Ascending aorta (tissue), 2 donors: ENCODE data around the gene FBXO36. TPM values are rescaled to one million over a fixed set of nuclear protein-coding genes. Genes with fewer than 3 reads are reported as not detected.
"Not testable (repeated sequence)": the region's sequence is repeated elsewhere in the genome, so short reads cannot be mapped to it uniquely, and the experiment has no call there.

Source experiments
- DNase-seq, 2 donors: peaks; one replicate each; pipeline ENCODE4 v3.0.0-alpha.2; 2019; ENCODE audit warnings: low spot score in 2 of 2
- H3K27ac ChIP-seq, 2 donors: fragments of 200-600 bp; sonication (generic); one replicate each; pipeline ENCODE4 v1.5.1; 2016 to 2017; ENCODE audit warnings: mild to moderate bottlenecking in 1 of 2
- H3K27me3 ChIP-seq: fragments of 200-600 bp; sonication (generic); one replicate; pipeline ENCODE4 v1.5.1; 2017
- H3K36me3 ChIP-seq, 2 donors: fragments of 200-600 bp; sonication (generic); one replicate each; pipeline ENCODE4 v1.5.1; 2016
- H3K4me1 ChIP-seq, 2 donors: fragments of 200-600 bp; sonication (generic); one replicate each; pipeline ENCODE4 v1.5.1; 2016 to 2017; ENCODE audit warnings: mild to moderate bottlenecking in 1 of 2
- H3K4me3 ChIP-seq, 2 donors: fragments of 200-600 bp; sonication (generic); one replicate each; pipeline ENCODE4 v1.5.1; 2016 to 2017; ENCODE audit warnings: mild to moderate bottlenecking in 1 of 2
- H3K9me3 ChIP-seq, 2 donors: fragments of 200-600 bp; sonication (generic); one replicate each; pipeline ENCODE4 v1.5.1; 2016
- CTCF ChIP-seq, 3 experiments: fragments of 200-600 bp in 2 of 3; fragments of 450-650 bp in 1 of 3; sonication (generic) in 2 of 3; IDR thresholded peaks; one replicate each; pipeline ENCODE4 v1.5.1; 2016 to 2019; ENCODE audit warnings: antibody characterized with exemption in 3 of 3, mild to moderate bottlenecking in 1 of 3, moderate library complexity in 1 of 3
- intact Hi-C: fragments of 100-400 bp; cut with DNase I; formaldehyde crosslinking; loops from one replicate; pipeline ENCODE4 v1.15.1; 2023
- total RNA-seq: library from RNA; depleted of rRNA; stranded (reverse); fragments of >200 nt; gene quantifications from one replicate; pipeline ENCODE4 v1.1.0, GENCODE V29; 2016

FBXO36 gene
- total RNA-seq, 1 donor from 2014 or later = 1.6 TPM

- no peaks in the 10 kb centered on the region for H3K36me3 ChIP-seq
- no peaks in the 10 kb centered on the region for H3K27me3 ChIP-seq
- TF ChIP-seq CTCF (IDR thresholded peaks at IDR 0.05) = no peak
- intact Hi-C loops = no loop called here
- H3K27ac ChIP-seq = no peak overlapping the region
- no peak for DNase-seq
- H3K9me3 ChIP-seq = no peaks in the 10 kb centered on the region
- no peaks in the 10 kb centered on the region for H3K4me1 ChIP-seq
- H3K4me3 ChIP-seq = no peak overlapping the region
These were observed 33.4 kb downstream of the FBXO36 start for GRCh38 chr2:229955663-229956062.

DNA sequence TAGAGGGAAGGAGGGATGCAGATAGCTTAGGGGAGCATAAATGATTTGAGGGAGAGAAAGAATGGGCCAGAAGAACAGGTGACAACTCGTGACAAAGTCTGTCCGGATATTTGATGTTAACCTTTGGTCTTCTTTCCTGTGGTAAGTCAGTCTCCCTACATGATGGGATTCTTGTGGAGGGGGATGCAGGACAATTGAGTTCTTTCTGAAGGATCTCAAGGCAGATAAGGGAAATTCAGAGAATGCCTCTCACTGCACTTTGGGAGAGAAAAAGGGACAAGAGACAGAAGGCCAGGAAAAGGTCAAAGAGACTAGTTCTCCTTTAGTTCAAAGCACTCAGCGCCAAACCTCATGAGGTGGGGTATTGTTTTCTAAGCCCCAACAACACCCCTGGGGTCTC is 34.2 kb downstream of the FBXO36 start:
- TF ChIP-seq CTCF (IDR thresholded peaks at IDR 0.05) = no peak
- H3K4me3 ChIP-seq = no peak overlapping the region
- no peaks in the 10 kb centered on the region for H3K9me3 ChIP-seq
- intact Hi-C loops = no loop called here
- no peaks in the 10 kb centered on the region for H3K36me3 ChIP-seq
- no peak for DNase-seq
- no peaks in the 10 kb centered on the region for H3K27me3 ChIP-seq
- H3K4me1 ChIP-seq = no peaks in the 10 kb centered on the region
- H3K27ac ChIP-seq = no peak overlapping the region

DNA sequence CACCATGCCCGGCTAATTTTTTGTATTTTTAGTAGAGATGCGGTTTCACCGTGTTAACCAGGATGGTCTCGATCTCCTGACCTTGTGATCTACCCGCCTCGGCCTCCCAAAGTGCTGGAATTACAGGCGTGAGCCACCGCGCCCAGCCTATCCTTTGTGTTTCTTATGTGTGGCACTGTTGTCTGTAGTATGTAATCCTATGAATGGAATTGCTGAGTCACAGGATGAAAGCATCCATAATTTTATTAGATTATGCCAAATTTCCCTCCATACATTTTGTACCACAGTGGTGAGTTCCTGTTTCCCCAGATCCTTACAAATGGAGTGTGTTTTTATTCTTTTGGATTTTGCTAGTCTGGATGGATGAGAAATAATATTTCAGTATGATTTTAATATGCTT is 41.3 kb downstream of the FBXO36 start:
- H3K9me3 ChIP-seq, H3K36me3 ChIP-seq, H3K27me3 ChIP-seq, intact Hi-C loops, H3K27ac ChIP-seq, DNase-seq, H3K4me3 ChIP-seq, H3K4me1 ChIP-seq: not testable (repeated sequence)

- intact Hi-C loops = no loop called here
- Histone ChIP-seq H3K27me3 (no peaks in the 10 kb centered on the region), H3K27ac (no peak overlapping the region), H3K4me1 (no peaks in the 10 kb centered on the region), H3K36me3 (no peaks in the 10 kb centered on the region), H3K4me3 (no peak overlapping the region), H3K9me3 (no peaks in the 10 kb centered on the region)
- no peak for DNase-seq
- TF ChIP-seq CTCF (IDR thresholded peaks at IDR 0.05) = no peak
These were observed 47.6 kb downstream of the FBXO36 start for GRCh38 chr2:229969921-229970320.

DNA sequence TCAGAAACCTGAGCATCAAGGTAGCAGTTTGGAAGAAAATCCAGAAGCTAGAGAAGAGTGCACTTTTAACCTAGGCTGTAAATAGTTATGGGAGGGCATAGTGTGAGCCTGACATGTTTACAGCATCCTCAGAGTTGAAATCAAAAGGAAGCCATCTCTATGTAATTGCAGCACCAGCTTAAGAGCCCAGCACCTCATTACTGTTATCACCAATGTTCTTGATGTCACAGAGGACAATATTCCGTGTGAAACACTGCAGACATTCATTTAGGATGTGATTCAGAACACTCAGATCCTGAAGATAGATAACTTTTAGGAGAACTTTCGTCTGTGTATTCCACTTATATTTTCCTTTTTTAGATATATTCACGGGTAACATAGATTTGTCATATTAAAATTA is 48.1 kb downstream of the FBXO36 start:
- DNase-seq = no peak
- TF ChIP-seq CTCF (IDR thresholded peaks at IDR 0.05) = no peak
- Histone ChIP-seq H3K9me3 (no peaks in the 10 kb centered on the region), H3K4me3 (no peak overlapping the region), H3K27ac (no peak overlapping the region), H3K36me3 (no peaks in the 10 kb centered on the region), H3K27me3 (no peaks in the 10 kb centered on the region), H3K4me1 (no peaks in the 10 kb centered on the region)
- intact Hi-C loops = no loop called here

DNA sequence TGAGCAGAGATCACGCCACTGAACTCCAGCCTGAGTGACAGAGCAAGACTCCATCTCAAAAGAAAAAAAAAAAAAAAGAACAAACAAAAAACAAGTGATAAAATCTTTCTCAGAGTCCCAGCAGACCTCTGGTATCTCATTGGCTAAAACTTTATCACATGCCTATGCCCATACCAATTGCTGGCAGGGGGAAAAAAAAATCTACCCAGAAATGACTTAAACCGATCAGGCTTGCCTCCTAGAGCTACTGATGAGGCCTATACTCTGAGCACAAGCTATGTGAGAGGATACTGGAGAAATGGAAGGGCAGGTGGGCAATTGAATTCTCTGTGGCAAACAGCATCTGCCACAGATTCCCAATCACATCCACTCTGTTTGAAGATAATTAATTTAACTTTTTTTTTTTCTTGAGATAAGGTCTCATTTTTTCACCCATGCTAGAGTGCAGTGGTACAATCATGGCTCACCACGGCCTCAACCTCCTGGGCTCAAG is 49.0 kb downstream of the FBXO36 start:
- TF ChIP-seq CTCF (IDR thresholded peaks at IDR 0.05) = no peak
- H3K4me1 ChIP-seq = no peaks in the 10 kb centered on the region
- H3K27ac ChIP-seq = no peak overlapping the region
- no peak overlapping the region for H3K4me3 ChIP-seq
- intact Hi-C loops = no loop called here
- no peaks in the 10 kb centered on the region for H3K9me3 ChIP-seq
- no peaks in the 10 kb centered on the region for H3K36me3 ChIP-seq
- DNase-seq = no peak
- no peaks in the 10 kb centered on the region for H3K27me3 ChIP-seq
